Mesodermal cell (in vitro differentiated cells): ENCODE results near the gene UTP14C.
"Not testable (repeated sequence)": the region's sequence is repeated elsewhere in the genome, so short reads cannot be mapped to it uniquely, and the experiment has no call there.

Experiments used
- H3K27ac ChIP-seq: 2 replicates; pipeline ENCODE4 v1.7.0; 2013; ENCODE audit warnings: mild to moderate bottlenecking, low read depth, low read length, moderate library complexity; ENCODE audit not compliant: severe bottlenecking
- H3K36me3 ChIP-seq: 2 replicates; pipeline ENCODE4 v1.7.1; 2013; ENCODE audit warnings: mild to moderate bottlenecking, low read length, moderate library complexity; ENCODE audit not compliant: control insufficient read depth, insufficient read depth
- H3K4me1 ChIP-seq: one replicate; pipeline ENCODE4 v1.7.1; 2013; ENCODE audit warnings: mild to moderate bottlenecking, low read length; ENCODE audit not compliant: insufficient read depth, control insufficient read depth, poor library complexity, severe bottlenecking
- H3K4me3 ChIP-seq: 2 replicates; pipeline ENCODE4 v1.7.0; 2013; ENCODE audit warnings: low read length, control low read depth, mild to moderate bottlenecking; ENCODE audit not compliant: insufficient read depth, poor library complexity, severe bottlenecking; ENCODE audit errors: extremely low read depth
- H3K9me3 ChIP-seq: 2 replicates; pipeline ENCODE4 v1.7.1; 2013; ENCODE audit warnings: mild to moderate bottlenecking, low read length, moderate library complexity; ENCODE audit not compliant: control insufficient read depth
- WGBS, 2 experiments: methylation state at CpG; one replicate each; pipeline ENCODE4 v1.1.5; 2013; ENCODE audit warnings: missing lambda C conversion rate in 2 of 2; ENCODE audit not compliant: insufficient coverage in 2 of 2; 5-methylcytosine and 5-hydroxymethylcytosine counted together

The UTP14C gene

GRCh38 chr13:52051400-52051799, 26.9 kb downstream of the UTP14C start:
- no peaks in the 10 kb centered on the region for H3K4me1 ChIP-seq
- 88 to 100% methylated on average over 2 to 3 of the region's 7 CpGs for WGBS, 2 experiments
- H3K9me3 ChIP-seq: no peaks in the 10 kb centered on the region
- no peak overlapping the region for H3K4me3 ChIP-seq
- H3K27ac ChIP-seq: no peak overlapping the region
- no peaks in the 10 kb centered on the region for H3K36me3 ChIP-seq

GRCh38 chr13:52053460-52053859, 29.0 kb downstream of the UTP14C start:
- 76 to 80% methylated on average over 3 to 4 of the region's 4 CpGs for WGBS, 2 experiments
- H3K27ac ChIP-seq: peak overlapping the region; percentile 36

GRCh38 chr13:52061064-52061463, 36.6 kb downstream of the UTP14C start:
- not testable (repeated sequence) for H3K9me3 ChIP-seq, H3K4me1 ChIP-seq, H3K36me3 ChIP-seq, H3K27ac ChIP-seq, H3K4me3 ChIP-seq
- 83% methylated on average over 2 of the region's 3 CpGs; no CpG with 5 or more reads in 1 of the 2 experiments for WGBS, 2 experiments

More at GRCh38 chr13:52053460-52053859, 29.0 kb downstream of the UTP14C start:
- Histone ChIP-seq H3K36me3 (no peaks in the 10 kb centered on the region), H3K4me3 (no peak overlapping the region), H3K9me3 (no peaks in the 10 kb centered on the region), H3K4me1 (no peaks in the 10 kb centered on the region)

GRCh38 chr13:52061587-52061986, 37.1 kb downstream of the UTP14C start:
- no CpG with 5 or more reads among the region's 3 CpGs for WGBS, 2 experiments
- H3K36me3 ChIP-seq: no peaks in the 10 kb centered on the region
- H3K9me3 ChIP-seq: peaks cover 9% of the 10 kb centered on the region
- no peak overlapping the region for H3K27ac ChIP-seq
- H3K4me1 ChIP-seq: no peaks in the 10 kb centered on the region
- H3K4me3 ChIP-seq: no peak overlapping the region

GRCh38 chr13:52067237-52067636, 42.7 kb downstream of the UTP14C start:
- Histone ChIP-seq H3K9me3 (peaks cover 49% of the 10 kb centered on the region), H3K27ac (no peak overlapping the region), H3K36me3 (no peaks in the 10 kb centered on the region), H3K4me1 (peaks cover 3% of the 10 kb centered on the region), H3K4me3 (no peak overlapping the region)

- no CpG with 5 or more reads among the region's 1 CpG for WGBS, 2 experiments
- H3K4me3 ChIP-seq: no peak overlapping the region
- H3K27ac ChIP-seq: no peak overlapping the region
- peaks cover 43% of the 10 kb centered on the region for H3K9me3 ChIP-seq
- peaks cover 3% of the 10 kb centered on the region for H3K4me1 ChIP-seq
- H3K36me3 ChIP-seq: no peaks in the 10 kb centered on the region
These were observed 46.5 kb downstream of the UTP14C start for GRCh38 chr13:52070929-52071523.
